SHP77 (cell line): ENCODE data around the gene ZSCAN1.

Experiments used
- DNase-seq, 2 experiments: peaks; one replicate each; lab custom pipeline; 2025; lab: John Stamatoyannopoulos, UW

Gene ZSCAN1

DNA sequence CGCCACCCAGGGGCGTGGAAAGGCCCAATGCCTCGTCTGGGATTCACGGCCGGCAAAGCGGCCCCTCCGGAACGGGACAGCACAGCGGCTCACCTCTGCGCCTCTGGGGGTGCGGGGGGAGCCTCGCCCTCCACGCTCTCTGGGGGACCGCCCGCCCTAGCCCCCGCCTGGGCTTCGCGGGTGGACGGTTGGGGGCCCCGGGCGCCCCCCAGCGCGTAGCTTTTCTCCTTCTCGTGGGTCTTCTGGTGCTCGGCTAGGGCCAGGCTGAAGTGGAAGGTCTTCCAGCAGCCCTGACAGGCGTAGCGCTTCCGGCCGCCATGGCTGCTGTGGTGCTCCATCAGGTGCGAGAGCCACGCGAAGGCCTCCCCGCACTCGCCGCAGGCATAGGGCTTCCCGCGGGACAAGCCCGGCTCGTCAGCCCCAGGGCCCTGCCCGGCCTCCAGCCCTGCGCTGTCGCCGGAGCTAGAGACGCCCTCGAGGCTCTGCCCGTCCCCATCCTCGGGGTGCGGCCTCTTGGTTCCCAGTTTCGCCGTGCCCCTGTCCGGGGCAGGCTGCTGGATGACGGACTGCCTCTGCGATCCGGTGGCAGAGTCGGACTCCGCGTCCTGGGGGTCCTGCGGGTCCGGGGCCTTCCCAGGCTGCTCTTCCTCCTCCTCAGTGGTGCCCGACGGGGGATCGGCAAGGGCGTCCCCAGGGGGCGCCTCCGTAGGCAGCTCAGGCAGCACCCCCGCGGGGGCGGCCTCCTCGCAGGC lies 50.9 kb downstream of the ZSCAN1 start:
- DNase-seq: no peak

DNA sequence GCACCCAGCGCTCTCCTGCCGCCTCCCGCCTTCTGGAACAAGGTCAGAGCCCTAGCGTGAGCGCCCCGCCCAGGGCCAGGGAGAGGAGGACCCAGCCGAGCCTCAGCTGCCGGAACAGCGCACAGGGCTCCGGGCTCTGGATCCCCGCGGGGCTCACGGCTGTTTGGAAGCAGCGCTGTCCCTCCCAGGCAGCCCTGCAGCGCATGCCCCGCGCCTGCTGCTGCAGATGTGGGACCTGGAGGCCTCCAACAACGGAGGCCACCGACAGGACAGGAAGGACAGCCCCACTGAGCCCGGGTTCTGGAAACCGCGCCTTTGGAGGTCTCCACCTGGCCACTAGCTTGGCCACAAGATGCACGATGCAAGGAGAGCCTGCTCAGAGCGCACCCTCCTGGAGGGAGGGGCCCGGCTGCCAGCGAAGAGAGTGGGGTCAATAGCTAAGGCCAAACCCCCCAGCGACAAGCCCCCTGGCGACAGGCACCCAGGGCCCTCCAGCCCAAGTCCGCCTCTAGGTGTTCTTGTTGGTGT lies 51.6 kb downstream of the ZSCAN1 start:
- no peak for DNase-seq

DNA sequence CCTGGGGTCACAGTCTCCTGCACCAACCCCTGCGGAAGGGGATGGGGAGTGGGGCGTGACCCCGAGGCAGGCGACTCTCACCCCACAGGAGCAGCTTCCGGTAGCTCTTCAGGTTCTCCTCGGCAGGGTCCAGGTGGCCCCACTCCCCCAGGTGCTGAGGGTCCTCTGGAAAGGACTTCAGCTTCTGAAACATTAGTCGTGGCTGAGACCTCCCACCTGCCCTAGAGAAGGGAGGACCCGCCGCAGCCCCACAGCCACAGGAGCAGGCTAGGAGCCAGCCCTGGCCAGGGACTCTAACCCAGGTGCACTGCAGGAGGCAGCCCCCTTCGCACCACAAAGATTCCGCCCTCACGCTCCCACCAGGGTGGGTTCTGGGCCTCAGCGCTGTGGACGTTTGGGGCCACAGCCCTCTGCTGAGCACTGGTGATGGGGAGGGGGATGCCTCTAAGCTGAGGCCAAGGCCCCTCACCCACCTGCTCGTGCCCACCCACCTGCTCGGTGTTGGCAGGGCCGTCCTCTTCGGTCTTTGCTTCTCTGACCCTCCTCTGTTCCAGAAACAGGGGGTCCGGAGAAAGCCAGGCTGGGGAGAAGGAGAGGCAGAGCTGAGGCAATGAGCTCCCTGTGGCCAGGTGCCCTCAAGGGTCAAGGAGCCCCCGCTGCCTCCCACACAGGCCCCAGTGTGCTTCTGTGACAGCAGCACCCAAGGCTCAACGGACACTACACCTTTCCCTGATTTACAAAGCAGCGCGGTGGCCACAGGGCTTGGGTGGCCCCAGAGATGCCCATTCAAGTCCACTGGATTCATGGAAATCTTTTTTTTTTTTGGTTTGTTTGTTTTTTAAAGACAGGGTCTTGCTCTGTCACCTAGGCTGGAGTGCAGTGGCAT lies 53.2 kb downstream of the ZSCAN1 start:
- DNase-seq: no peak

DNA sequence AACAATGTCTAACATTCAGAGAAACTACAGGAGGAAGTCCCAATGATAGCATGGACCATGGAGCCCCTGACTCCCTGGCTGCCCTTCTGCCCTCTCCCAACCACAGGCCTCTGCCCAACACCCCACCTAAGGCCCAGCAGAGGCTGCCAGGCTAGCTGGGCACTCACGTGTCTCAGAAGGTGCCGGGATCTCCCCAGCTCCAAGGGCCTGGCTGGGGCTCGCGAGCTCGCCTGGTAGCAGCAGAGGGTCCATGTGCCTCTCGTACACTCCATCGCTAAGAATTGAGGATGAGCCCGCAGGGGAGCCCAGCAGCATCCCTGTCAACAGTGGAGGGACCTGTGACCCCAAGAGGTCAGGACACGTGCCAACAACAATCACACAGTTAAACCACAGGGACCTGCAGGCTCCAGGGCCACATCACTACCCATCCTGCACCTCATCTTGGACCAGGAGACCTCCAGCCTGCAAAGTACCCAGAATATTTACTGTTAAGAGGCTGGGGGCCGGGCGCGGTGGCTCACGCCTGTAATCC lies 54.8 kb downstream of the ZSCAN1 start:
- DNase-seq: no peak

DNA sequence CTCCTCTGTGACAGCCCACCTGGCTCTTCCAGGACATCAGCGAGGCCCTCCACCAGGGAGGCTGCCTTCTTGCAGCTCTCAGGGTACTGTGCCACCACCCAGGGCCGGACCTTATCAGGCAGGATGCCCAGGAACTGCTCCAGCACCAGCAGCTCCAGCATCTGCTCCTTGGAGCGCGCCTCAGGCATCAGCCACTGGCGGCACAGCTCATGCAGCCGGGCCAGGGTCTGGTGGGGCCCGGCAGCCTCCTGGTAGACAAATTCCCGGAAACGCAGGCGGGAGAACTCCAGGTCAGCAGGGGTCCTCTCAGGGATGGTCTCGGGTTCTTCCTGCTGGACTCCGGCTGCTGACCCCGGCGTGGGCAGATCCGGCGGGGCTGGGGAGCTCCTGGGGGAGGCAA lies 56.0 kb downstream of the ZSCAN1 start:
- no peak for DNase-seq

DNA sequence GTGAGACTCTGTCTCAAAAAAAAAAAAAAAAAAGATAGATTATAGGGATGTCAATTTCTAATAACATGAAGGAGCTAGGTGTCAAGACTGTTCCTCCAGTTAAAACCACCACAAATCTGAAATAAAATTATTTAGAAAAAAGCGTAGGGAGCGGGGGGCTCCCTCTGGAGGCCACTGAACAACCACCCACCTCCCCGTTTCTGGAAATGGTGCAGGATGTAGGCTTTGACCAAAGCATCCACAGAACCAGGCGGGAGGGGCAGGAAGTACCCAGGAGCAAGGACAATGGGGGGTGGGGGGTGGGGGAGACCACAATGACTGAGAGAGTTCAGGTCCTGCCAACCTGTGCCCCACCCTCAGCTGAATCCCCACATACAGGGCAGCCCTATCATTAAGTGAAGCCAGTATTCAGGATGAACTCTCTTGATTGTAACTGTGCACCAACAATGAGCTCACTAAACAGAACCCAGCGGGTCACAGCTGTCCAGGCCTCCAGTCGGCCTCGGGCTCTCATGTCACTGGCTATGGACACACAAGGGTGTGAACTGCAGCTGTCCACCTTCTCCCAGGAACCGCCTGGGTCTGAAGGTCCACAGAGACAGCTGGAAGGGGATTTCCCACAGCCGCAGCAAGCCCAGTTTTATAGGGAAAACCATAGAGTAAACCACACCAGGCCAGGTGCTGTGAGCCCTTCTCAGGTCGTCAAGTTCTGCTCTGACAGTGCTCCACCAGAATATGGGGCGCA lies 57.6 kb downstream of the ZSCAN1 start:
- DNase-seq: no peak

DNA sequence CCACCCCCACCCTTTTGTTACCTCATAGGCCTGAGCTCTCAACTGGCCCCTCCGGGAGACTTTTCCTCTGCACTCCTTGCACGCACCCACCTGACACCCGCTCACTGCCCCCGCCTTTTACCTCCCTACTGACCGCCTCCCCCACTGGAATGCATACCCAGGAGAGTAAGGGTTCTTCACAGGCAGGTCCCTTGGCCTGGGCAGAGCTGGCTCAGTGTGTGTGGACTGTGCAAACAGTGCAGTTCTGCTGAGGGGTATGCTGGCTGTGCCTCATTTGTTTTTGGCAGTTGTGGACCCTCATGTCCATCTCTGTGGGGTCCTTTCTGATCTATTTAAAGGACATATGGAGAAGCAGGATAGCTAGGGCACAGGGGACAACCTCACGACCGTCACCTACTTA lies 59.2 kb downstream of the ZSCAN1 start:
- no peak for DNase-seq

DNA sequence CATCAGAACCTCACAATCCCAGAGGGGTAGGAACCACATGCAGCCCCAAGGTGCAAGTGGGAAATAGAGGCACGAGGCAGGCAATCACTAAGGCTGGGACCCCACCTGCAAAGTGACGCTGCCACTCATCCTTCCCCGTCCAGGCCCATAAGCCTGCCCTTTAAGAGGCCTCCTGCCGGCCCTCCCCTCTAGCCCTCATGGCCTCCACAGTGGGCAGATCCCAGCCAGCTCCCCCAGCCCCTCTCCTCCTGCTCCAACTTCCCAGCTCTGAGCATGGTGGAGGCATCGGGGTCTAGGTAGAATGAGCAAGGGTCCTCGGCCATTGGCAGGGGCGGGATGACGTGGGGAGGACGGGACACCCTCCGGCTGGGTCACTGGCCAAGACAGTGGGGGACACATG lies 61.5 kb downstream of the ZSCAN1 start:
- no peak for DNase-seq

DNA sequence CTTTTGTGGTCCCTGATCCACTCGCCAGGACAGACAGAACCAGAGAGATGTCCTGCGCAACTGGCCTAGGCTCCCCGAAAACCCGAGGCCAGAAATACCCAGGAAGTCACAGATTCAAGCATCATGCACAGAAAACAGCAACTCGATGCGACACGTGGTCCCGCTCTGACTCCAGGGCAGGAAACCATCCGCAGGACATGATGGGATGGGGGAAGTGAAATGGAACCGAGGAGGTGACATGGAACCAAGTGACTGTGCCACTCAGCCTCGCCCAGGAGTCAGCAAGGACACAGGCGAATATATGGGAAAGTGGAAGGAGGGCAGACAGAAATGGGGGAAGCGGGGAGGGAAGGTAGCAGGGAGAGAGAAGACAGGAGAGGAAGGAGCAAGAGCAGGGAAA lies 63.1 kb downstream of the ZSCAN1 start:
- DNase-seq: no peak

DNA sequence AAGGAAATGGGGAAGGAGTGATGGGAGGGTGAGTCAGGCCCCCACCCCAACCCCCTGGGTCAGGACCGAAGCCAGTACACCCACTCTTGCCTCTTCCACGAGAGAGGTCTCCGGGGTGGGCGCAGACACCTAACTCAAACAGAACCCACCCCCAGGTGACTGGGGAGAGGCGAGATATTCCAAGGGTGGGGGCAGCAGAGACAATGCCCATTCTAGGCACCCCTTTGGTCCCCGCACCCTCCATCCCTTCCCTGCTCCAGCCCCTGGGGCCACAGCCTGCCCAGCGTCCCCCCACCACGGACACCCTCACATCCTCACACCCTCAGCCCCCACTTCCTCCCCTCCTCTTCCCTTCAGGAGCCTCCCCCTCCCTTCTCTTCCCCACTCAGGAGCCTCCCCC lies 63.5 kb downstream of the ZSCAN1 start:
- no peak for DNase-seq

DNA sequence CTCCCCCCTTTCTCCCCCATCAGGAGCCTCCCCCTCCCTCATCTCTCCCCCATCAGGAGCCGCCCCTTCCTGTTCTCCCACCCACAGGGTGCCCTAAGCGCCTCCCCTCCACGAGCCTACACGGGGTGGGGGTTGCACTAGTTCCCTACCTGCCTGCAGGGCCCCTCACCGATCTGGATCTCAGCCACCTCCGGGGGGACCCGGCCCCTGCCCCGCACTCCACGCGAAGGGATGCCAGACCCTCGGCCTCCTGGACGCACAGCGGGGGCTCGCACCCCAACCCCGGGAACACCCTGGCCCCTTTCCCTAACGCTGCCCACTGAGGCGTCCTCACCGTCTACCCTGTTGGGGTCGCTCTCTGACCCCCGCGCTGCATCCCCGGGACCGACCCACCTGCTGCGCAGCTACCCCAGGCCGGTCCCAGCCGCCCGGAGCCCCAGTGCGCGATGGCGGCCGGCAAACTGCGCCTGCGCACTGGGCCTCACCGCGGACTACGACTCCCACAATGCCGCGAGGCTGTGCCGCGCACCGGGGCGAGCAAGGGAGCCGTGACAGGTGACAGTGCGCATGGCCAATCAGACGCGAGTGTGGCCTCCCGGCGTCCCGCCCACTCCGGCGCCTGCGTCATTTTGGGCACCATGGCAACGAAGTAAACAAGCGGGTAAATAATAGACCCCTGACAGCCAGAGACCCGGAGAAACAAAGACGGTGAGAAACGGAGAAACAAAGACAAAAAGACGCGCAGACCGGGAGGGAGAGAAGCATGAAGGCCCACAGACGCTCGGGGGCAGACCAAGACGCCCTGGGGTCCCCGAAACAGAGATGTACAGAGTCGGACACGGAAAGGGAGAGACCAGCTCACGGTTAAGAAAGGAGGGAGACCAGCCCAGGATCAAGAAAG lies 64.2 kb downstream of the ZSCAN1 start, which contains the start of gene ZSCAN18:
Gene ZSCAN18 (minus strand): TSS at position 451 of the 901 bp plus-strand sequence. CDS start 7,964 bp downstream, outside the sequence.
- peak; percentile 94 for DNase-seq

DNA sequence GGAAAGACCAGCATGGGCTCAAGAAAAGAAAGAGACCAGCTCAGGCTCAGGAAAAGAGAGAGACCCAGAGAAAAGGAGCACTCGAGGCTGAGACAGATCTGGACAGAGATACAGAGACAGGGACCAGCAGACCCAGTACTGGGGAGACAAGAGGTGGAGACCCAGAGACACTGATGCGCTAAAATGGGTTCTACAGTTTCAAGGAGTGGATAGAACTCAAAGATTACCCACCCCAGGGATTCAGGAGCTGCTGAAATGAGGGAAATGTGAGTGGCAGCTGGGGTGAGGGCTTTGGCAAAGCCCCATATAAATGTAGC lies 64.8 kb downstream of the ZSCAN1 start:
- no peak for DNase-seq
